Activated effector memory CD4-positive, alpha-beta T cell treated with Interleukin-2 at 50 U/mL for 16 hours (primary cell): ENCODE measurements around the gene ADGRE3.
"Not testable (repeated sequence)": the region's sequence is repeated elsewhere in the genome, so short reads cannot be mapped to it uniquely, and the experiment has no call there.

Experiments used
- DNase-seq: peaks from one replicate; pipeline ENCODE4 v3.0.0-alpha.2; 2020

ADGRE3 gene

DNA sequence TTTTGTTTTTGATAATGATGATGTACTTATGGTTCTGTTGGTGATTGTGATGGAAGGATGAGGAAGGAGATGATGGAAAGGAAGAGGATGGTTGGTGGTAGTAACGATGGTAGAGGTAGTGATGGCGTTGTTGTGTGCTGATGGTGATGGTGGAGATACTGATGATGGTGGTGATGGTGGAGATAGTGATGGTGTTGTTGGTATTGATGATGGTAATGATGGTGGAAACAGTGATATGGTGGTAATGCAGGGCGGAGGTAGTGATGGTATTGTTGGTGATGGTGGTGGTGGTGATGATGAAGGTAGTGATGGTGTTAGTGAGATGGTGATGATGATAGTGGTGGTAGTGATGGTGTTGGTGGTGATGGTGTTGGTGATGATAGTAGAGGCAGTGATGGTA lies 79.1 kb downstream of the ADGRE3 start:
- DNase-seq, result no peak

DNA sequence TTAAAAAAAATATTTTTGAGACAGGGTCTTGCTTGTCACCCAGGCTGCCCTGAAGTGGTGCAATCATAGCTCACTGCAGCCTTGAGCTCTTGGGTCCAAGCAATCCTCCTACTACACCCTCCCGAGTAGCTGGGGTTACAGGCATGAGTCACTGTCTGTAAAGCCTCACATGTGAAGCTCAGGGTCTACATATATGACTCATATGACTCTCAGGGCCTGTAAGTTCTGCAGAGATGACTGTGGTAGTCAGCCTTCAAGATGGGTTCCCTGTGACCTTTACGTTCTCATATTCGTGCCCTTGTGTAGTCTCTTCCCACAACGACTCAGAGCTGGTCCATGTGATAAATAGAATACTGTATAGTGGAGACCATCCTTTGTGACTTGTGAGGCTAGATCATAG lies 85.2 kb downstream of the ADGRE3 start:
- DNase-seq, result not testable (repeated sequence)

DNA sequence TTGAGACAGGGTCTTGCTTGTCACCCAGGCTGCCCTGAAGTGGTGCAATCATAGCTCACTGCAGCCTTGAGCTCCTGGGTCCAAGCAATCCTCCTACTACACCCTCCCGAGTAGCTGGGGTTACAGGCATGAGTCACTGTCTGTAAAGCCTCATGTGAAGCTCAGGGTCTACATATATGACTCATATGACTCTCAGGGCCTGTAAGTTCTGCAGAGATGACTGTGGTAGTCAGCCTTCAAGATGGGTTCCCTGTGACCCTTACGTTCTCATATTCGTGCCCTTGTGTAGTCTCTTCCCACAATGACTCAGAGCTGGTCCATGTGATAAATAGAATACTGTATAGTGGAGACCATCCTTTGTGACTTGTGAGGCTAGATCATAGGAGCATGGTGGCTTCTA lies 89.5 kb downstream of the ADGRE3 start:
- not testable (repeated sequence) for DNase-seq

DNA sequence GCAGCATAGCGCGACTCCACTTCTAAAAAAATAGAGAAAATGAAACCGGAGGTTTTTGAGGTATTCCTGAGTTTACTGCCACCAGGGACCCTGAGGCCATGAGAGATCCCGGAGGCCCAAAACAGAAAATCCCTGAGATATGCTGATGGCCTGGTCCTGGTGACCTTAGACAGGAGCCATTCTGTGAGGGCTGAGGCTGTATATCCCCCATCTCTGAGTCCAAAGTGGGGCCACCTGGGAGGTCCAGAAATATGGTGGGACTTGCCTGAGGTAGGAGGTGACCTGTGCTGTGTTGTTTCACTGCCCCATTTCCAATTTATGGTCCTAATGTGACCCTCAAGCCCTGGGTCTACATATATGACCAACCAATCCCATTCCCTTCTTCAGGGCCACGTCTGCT lies 90.3 kb downstream of the ADGRE3 start:
- DNase-seq, result not testable (repeated sequence)

DNA sequence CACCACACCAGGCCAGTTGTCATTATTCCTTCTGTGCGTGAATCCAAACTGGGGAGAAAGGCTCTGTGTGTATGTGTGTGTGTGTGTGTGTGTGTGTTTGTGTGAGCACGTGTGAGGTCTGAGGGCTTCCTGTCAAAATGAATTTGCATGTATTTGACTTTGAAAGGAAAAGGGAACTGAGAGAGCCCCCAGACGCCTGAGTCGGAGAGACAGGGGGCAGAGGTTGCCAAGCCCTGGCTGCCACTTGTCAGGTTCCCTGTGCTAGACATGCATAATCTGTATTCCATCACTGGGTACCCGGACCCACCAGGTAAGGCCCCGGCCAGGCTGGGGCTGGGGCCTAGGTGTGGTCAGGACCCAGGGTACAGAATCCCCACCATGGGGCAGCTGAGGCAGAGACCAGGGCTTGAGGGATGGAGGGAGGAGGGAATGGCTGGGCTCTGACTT lies 91.7 kb downstream of the ADGRE3 start, which contains the start of gene CLEC17A:
Gene CLEC17A, plus strand, starts transcription at position 191 of the 447 bp plus-strand sequence. Its CDS starts 77 bp downstream, at position 268.
- no peak for DNase-seq

DNA sequence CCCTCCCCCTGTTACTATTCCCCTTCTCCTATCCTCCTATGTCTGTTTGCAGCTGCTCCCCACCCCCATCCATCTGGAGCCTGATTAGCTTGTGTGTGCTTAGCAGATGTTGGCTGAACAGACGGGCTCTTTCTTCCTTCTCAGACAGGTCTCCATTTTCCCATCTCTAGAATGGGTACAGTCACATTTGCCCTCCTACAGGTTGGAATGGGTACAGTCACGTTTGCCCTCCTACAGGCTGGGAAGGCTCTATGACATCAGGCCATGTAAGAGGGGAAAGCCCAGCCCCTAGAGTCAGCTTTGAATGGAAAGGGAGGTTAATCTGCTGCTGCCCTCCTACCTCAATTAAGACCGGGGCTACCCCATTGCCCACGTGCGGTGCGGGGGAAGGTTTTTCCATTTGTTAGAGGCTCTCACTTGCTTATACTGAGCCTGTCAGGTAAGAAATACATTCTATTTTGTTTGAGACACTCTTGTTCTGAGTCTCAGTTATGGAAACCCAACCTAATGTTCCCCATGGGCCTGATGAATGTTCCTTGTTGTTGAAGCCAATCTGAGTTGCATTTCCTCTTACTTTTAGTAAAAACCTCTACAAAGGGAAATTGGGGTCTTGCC lies 93.9 kb downstream of the ADGRE3 start:
- no peak for DNase-seq

DNA sequence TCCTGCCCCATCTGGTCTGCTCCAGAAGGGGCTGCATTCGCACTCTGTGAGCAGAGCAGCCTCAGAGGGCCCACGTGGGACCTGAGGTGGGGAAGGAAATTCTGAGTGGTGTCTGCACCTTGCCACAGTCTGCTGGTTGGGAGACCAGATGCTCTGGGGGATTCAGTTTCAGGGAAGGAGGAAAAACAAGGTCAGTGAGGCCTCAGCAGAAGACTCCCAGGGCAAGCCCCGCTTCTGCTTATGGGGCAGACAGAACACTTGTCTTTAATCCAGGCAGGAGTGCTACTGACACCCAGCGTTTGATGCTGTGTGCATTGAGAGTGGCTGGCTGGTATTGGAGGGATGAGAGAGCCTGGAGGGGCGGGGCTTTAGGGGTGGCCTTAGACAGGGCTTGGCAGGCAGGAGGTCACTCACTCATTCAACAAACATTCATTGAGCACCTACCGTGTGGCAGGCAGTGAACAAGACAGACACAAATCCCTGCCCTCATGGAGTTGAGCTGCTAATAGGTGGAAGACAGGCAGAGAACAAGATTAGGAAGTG lies 96.7 kb downstream of the ADGRE3 start:
- no peak for DNase-seq

DNA sequence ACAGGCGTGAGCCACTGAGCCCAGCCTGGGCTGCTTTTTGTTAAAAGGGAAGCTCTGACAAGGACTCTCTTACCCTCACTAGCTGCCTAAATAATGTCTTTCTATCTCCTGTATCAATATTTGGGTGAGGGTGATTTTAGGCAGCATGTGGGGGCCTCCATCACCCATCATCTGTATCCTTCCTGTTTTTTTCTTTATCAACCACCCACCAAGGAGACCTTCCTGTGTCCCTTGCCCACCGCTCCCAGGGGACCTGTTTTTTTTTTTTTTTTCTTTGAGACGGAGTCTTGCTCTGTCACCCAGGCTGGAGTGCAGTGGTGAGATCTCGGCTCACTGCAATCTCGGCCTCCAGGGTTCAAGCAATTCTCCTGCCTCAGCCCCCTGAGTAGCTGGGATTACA lies 97.4 kb downstream of the ADGRE3 start:
- DNase-seq, result no peak

DNA sequence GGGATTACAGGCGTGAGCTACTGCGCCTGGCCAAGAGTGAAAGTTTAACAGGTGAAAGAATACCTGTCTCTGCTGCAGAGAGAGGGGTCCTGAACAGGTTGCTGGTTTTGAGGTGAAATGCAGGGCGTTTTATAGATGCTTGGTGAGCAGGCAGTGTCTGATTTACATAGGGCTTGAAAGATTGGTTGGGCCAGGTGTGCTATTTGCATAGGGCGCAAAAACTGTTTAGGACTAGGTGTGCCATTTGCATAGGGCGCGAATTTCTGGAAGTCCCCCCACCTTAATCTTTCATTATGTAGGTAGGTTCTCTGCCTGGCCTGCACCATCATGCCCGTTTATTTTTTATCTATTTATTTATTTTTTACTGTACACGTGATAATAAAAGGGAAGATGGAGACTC lies 98.3 kb downstream of the ADGRE3 start:
- DNase-seq, result no peak

DNA sequence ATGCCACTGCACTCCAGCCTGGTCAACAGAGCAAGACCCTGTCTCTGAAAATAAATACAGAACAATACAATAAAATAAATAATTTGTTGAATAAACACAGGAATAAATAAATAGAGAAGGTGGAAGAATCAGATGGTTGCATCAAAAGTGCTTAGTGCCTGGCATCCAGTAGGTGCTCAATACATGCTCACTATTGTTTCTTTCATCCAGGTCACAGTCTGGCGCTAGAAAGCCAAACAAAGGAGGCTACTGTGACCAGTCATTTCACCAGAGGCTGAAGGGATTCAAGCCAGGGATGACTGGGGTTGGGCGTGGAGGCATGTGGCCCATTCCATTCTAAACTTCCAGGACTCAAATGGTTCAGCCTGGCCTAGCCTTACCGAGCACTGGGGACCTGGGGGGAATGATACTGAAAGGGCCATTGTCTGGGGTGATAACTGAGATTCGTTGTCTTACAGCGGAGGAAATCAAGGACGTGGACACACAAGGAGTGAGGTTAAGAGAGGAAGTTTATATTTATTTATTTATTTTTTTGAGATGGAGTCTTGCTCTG lies 99.1 kb downstream of the ADGRE3 start:
- no peak for DNase-seq

DNA sequence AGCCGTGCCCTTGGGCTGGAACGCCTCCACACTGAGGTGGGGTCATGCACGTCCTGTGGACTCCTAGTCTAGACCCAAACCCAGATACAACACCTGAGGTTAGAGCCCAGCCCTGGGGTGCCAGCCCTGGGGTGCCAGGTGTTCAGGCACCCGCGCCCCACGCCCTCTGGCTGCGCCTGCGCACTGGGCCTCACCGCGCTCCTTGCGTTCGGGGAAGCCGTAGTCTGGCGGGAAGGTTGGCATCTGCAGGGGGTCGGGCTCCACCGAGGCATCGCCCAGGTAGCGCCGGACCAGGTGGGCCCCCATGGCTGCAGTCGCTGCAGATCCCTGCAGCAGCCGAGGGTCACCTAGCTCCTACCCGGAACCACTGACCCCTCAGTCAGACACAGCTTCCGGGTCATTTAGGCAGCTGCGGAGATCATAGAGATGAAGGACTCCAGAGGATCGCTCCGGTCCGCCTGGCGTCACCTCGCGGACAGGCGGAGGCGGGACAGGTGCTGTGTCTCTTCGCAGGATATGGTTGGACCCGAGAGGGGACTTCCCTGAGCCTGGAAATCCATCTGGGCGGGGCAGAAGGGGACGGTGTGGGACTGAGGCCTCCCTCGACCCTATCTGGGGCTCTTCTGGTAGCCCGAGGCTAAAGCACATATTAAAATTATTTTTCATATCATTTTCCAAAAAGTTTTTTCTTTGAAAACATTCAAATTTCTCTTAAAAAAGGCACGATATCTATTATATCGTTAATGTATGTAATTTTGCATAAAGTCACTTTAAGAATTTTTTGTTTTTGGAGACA lies 102.8 kb downstream of the ADGRE3 start, which contains the start of gene NDUFB7:
Gene NDUFB7, minus strand, starts transcription at position 372 of the 796 bp plus-strand sequence. Its CDS starts 66 bp downstream, at position 306.
- DNase-seq, result peak; percentile 84

DNA sequence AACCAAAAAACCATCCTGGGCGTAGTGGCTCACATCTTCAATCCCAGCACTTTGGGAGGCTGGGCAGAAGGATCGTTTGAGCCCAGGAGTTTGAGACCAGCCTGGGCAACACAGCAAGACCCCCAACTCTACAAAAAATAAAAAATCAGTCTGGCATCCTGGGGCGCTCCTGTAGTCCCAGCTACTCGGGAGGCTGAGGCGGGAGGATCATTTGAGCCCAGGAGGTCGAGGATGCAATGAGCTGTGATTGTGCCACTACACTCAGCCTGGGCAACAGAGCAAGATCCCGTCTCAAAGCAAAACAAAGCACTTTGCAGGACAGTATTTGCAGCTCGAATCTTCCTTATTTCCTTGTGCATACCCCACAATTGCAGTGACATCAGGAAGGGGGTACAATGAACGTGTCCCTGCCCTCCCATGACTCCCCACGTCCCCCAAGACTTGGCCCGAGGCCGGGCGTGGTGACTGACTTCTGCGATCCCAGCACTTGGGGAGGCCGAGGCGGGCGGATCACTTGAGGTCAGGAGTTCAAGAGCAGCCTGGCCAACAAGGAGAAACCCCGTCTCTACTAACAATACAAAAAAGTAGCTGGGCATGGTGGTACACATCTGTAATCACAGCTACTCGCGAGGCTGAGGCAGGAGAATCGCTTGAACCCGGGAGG lies 103.6 kb downstream of the ADGRE3 start:
- no peak for DNase-seq
